ENCODE data around the gene SLC16A10.
"Not testable (repeated sequence)": the region's sequence is repeated elsewhere in the genome, so short reads cannot be mapped to it uniquely, and the experiment has no call there.

SLC16A10 gene

GRCh38 chr6:111190637-111191036 is 103.3 kb downstream of the SLC16A10 start:
- Histone ChIP-seq H3K27me3 (replicated peaks) (no peaks in the 10 kb centered on the region), H3K4me3 (ENCODE audit: low read depth, low read length) (no peak overlapping the region), H3K36me3 (replicated peaks) (no peaks in the 10 kb centered on the region), H3K27ac (no peak overlapping the region)
- no peak for DNase-seq
- in situ Hi-C loops (cut with HindIII; ENCODE audit: low pct_ligation_motif_present, low sequenced_read_pairs): no loop called here
- TF ChIP-seq CTCF (IDR thresholded peaks at IDR 0.05; ENCODE audit: low read depth, low read length, missing control alignments): no peak

- H3K36me3 ChIP-seq (replicated peaks); H3K27ac ChIP-seq; H3K4me3 ChIP-seq (ENCODE audit: low read depth, low read length); in situ Hi-C loops (cut with HindIII; ENCODE audit: low pct_ligation_motif_present, low sequenced_read_pairs); DNase-seq; H3K27me3 ChIP-seq (replicated peaks): not testable (repeated sequence)
Measured at GRCh38 chr6:111191136-111191535, 103.8 kb downstream of the SLC16A10 start.

GRCh38 chr6:111192911-111193555 is 105.7 kb downstream of the SLC16A10 start:
- H3K4me3 ChIP-seq (ENCODE audit: low read depth, low read length): no peak overlapping the region
- TF ChIP-seq CTCF (IDR thresholded peaks at IDR 0.05; ENCODE audit: low read depth, low read length, missing control alignments): no peak
- H3K27ac ChIP-seq: no peak overlapping the region
- no peaks in the 10 kb centered on the region for H3K27me3 ChIP-seq (replicated peaks)
- in situ Hi-C loops (cut with HindIII; ENCODE audit: low pct_ligation_motif_present, low sequenced_read_pairs): no loop called here
- no peak for DNase-seq
- no peaks in the 10 kb centered on the region for H3K36me3 ChIP-seq (replicated peaks)

GRCh38 chr6:111195656-111196055 is 108.4 kb downstream of the SLC16A10 start:
- in situ Hi-C loops (cut with HindIII; ENCODE audit: low pct_ligation_motif_present, low sequenced_read_pairs): no loop called here
- TF ChIP-seq CTCF (IDR thresholded peaks at IDR 0.05; ENCODE audit: low read depth, low read length, missing control alignments): no peak
- DNase-seq: no peak

GRCh38 chr6:111198841-111199240 is 111.5 kb downstream of the SLC16A10 start:
- DNase-seq: no peak
- Histone ChIP-seq H3K4me3 (ENCODE audit: low read depth, low read length) (no peak overlapping the region), H3K27me3 (replicated peaks) (no peaks in the 10 kb centered on the region), H3K27ac (no peak overlapping the region), H3K36me3 (replicated peaks) (no peaks in the 10 kb centered on the region)
- in situ Hi-C loops (cut with HindIII; ENCODE audit: low pct_ligation_motif_present, low sequenced_read_pairs): no loop called here
- TF ChIP-seq CTCF (IDR thresholded peaks at IDR 0.05; ENCODE audit: low read depth, low read length, missing control alignments): no peak

More at GRCh38 chr6:111195656-111196055, 108.4 kb downstream of the SLC16A10 start:
- H3K27me3 ChIP-seq (replicated peaks): no peaks in the 10 kb centered on the region
- H3K4me3 ChIP-seq (ENCODE audit: low read depth, low read length): no peak overlapping the region
- H3K36me3 ChIP-seq (replicated peaks): no peaks in the 10 kb centered on the region
- H3K27ac ChIP-seq: no peak overlapping the region

GRCh38 chr6:111199935-111200334 is 112.6 kb downstream of the SLC16A10 start:
- in situ Hi-C loops (cut with HindIII; ENCODE audit: low pct_ligation_motif_present, low sequenced_read_pairs): no loop called here
- H3K27ac ChIP-seq: no peak overlapping the region
- H3K27me3 ChIP-seq (replicated peaks): no peaks in the 10 kb centered on the region
- no peak overlapping the region for H3K4me3 ChIP-seq (ENCODE audit: low read depth, low read length)
- no peak for DNase-seq
- no peaks in the 10 kb centered on the region for H3K36me3 ChIP-seq (replicated peaks)
- no peak for TF ChIP-seq CTCF (IDR thresholded peaks at IDR 0.05; ENCODE audit: low read depth, low read length, missing control alignments)

Measured in brain microvascular endothelial cell (primary cell).